ENCODE measurements around the gene DNAH8. TPM values are rescaled to one million over a fixed set of nuclear protein-coding genes. Genes with fewer than 3 reads are reported as not detected.

DNAH8 gene
- total and polyA plus RNA-seq, 2 donors (not counting 3 experiments of a cell fraction or from before 2014, with no cell fraction given), result 0.29 to 0.61 TPM

DNA sequence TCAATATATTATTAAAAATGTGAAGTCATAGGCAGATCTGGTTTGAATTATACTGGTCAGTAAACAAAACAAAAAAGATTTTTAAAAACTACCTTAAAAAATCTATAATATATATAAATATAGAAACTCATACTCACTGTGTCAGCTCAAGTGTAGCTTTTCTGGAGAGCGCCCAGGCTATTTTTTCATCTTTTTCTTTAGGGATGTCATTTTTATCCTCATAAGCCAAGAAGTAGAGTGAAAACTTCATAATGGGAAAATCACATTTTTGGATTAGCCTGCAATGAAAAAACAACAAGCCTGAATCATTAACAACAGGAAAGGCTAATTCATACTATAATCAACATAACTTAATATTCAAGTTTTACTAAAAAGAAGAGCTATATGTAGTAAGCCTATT, 30.9 kb upstream of the DNAH8 start:
- H3K9me1 ChIP-seq (replicated peaks; ENCODE audit: control insufficient read depth, extremely low read depth, insufficient read depth, low read length), result no peaks in the 10 kb centered on the region
- TF ChIP-seq POLR2AphosphoS5 (IDR thresholded peaks at IDR 0.05; ENCODE audit: insufficient read depth, low read depth, low read length) (no peak), JUN (IDR thresholded peaks at IDR 0.05; ENCODE audit: borderline replicate concordance, insufficient read depth, insufficient read length, low read depth) (no peak)
- TF ChIP-seq, protein P1, sequence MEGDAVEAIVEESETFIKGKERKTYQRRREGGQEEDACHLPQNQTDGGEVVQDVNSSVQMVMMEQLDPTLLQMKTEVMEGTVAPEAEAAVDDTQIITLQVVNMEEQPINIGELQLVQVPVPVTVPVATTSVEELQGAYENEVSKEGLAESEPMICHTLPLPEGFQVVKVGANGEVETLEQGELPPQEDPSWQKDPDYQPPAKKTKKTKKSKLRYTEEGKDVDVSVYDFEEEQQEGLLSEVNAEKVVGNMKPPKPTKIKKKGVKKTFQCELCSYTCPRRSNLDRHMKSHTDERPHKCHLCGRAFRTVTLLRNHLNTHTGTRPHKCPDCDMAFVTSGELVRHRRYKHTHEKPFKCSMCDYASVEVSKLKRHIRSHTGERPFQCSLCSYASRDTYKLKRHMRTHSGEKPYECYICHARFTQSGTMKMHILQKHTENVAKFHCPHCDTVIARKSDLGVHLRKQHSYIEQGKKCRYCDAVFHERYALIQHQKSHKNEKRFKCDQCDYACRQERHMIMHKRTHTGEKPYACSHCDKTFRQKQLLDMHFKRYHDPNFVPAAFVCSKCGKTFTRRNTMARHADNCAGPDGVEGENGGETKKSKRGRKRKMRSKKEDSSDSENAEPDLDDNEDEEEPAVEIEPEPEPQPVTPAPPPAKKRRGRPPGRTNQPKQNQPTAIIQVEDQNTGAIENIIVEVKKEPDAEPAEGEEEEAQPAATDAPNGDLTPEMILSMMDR (IDR thresholded peaks at IDR 0.05; ENCODE audit: extremely low read depth in 1 of 2, insufficient read depth in 1 of 2, low read depth in 1 of 2, low read length in 2 of 2), result no peak
- no peaks in the 10 kb centered on the region for H3K27me3 ChIP-seq (ENCODE audit: control insufficient read depth in 2 of 2, insufficient read depth in 2 of 2, low read length in 2 of 2)
- no peaks in the 10 kb centered on the region for H3K9me3 ChIP-seq (replicated peaks; ENCODE audit: control insufficient read depth, insufficient read depth, low read length)
- H3K27ac ChIP-seq (ENCODE audit: insufficient read depth, low read depth, low read length), result no peak overlapping the region
- H4K20me1 ChIP-seq (replicated peaks; ENCODE audit: control insufficient read depth, extremely low read depth, insufficient read depth, low read length), result peaks cover 4% of the 10 kb centered on the region
- no peak overlapping the region for H2AFZ ChIP-seq (ENCODE audit: low read depth, low read length)
- H3K9ac ChIP-seq (replicated peaks; ENCODE audit: extremely low read depth, insufficient read depth, low read length), result no peak overlapping the region
- intact Hi-C loops (cut with micrococcal nuclease) (no loop called here), dilution Hi-C loops (cut with MboI; ENCODE audit: extremely low pct_ligation_motif_present, low sequenced_read_pairs) (no loop called here)
- peaks cover 36% of the 10 kb centered on the region for H3K79me2 ChIP-seq (ENCODE audit: control insufficient read depth, insufficient read depth, low read length)
- ChIA-PET POLR2A (no interaction called here), CTCF (interaction anchor here (1.4 kb wide), 1 partner anchor 30 kb away, joined by 3 read pairs; no protein-coding TSS in a partner anchor)
- BruUV-seq (replicated peaks), result no TSS peak
- no peak for FAIRE-seq
- no peak for DNase-seq (ENCODE audit: low read depth, low spot score)
- no peak overlapping the region for H3K4me2 ChIP-seq (ENCODE audit: insufficient read depth, low read length)
- no peaks in the 10 kb centered on the region for H3K4me1 ChIP-seq (ENCODE audit: control insufficient read depth, extremely low read depth, insufficient read depth, low read length)
- H3K4me3 ChIP-seq (replicated peaks in 1 of 3; ENCODE audit: insufficient read depth in 1 of 3, low read depth in 1 of 3, low read length in 3 of 3), result no peak overlapping the region
- H3K36me3 ChIP-seq (ENCODE audit: control insufficient read depth in 2 of 2, extremely low read depth in 1 of 2, insufficient read depth in 2 of 2, low read length in 2 of 2), result peaks cover 4 to 11% of the 10 kb centered on the region in 2 experiments

- Histone ChIP-seq H3K4me3 (replicated peaks in 1 of 3; ENCODE audit: insufficient read depth in 1 of 3, low read depth in 1 of 3, low read length in 3 of 3) (no peak overlapping the region), H3K9me3 (replicated peaks; ENCODE audit: control insufficient read depth, insufficient read depth, low read length) (no peaks in the 10 kb centered on the region), H3K27ac (ENCODE audit: insufficient read depth, low read depth, low read length) (no peak overlapping the region), H3K79me2 (ENCODE audit: control insufficient read depth, insufficient read depth, low read length) (peaks cover 43% of the 10 kb centered on the region), H3K4me1 (ENCODE audit: control insufficient read depth, extremely low read depth, insufficient read depth, low read length) (no peaks in the 10 kb centered on the region), H3K36me3 (ENCODE audit: control insufficient read depth in 2 of 2, extremely low read depth in 1 of 2, insufficient read depth in 2 of 2, low read length in 2 of 2) (peaks cover 4 to 10% of the 10 kb centered on the region in 2 experiments), H4K20me1 (replicated peaks; ENCODE audit: control insufficient read depth, extremely low read depth, insufficient read depth, low read length) (peaks cover 4% of the 10 kb centered on the region), H2AFZ (ENCODE audit: low read depth, low read length) (no peak overlapping the region), H3K9ac (replicated peaks; ENCODE audit: extremely low read depth, insufficient read depth, low read length) (no peak overlapping the region), H3K9me1 (replicated peaks; ENCODE audit: control insufficient read depth, extremely low read depth, insufficient read depth, low read length) (no peaks in the 10 kb centered on the region), H3K27me3 (ENCODE audit: control insufficient read depth in 2 of 2, insufficient read depth in 2 of 2, low read length in 2 of 2) (no peaks in the 10 kb centered on the region), H3K4me2 (ENCODE audit: insufficient read depth, low read length) (no peak overlapping the region)
- FAIRE-seq, result no peak
- no peak for TF ChIP-seq JUN (IDR thresholded peaks at IDR 0.05; ENCODE audit: borderline replicate concordance, insufficient read depth, insufficient read length, low read depth)
- no peak for TF ChIP-seq POLR2A (IDR thresholded peaks at IDR 0.05; ENCODE audit: low read depth, low read length)
- no peak for TF ChIP-seq EZH2 (IDR thresholded peaks at IDR 0.05; ENCODE audit: borderline replicate concordance, low read depth, low read length, severe bottlenecking)
- intact Hi-C loops (cut with micrococcal nuclease), result no loop called here
- POLR2A ChIA-PET, result no interaction called here
- CTCF ChIA-PET, result interaction anchor here (1.4 kb wide), 1 partner anchor 29 kb away, joined by 3 read pairs; no protein-coding TSS in a partner anchor
- dilution Hi-C loops (cut with MboI; ENCODE audit: extremely low pct_ligation_motif_present, low sequenced_read_pairs), result no loop called here
- DNase-seq (ENCODE audit: low read depth, low spot score), result no peak
- no TSS peak for BruUV-seq (replicated peaks)
Measured at GRCh38 chr6:38684904-38685303, 30.2 kb upstream of the DNAH8 start.
